ENCODE measurements around the gene PARD3.
A peak's percentile ranks its signal among the peaks of the same experiment; 100 is the strongest.

Gene PARD3

DNA sequence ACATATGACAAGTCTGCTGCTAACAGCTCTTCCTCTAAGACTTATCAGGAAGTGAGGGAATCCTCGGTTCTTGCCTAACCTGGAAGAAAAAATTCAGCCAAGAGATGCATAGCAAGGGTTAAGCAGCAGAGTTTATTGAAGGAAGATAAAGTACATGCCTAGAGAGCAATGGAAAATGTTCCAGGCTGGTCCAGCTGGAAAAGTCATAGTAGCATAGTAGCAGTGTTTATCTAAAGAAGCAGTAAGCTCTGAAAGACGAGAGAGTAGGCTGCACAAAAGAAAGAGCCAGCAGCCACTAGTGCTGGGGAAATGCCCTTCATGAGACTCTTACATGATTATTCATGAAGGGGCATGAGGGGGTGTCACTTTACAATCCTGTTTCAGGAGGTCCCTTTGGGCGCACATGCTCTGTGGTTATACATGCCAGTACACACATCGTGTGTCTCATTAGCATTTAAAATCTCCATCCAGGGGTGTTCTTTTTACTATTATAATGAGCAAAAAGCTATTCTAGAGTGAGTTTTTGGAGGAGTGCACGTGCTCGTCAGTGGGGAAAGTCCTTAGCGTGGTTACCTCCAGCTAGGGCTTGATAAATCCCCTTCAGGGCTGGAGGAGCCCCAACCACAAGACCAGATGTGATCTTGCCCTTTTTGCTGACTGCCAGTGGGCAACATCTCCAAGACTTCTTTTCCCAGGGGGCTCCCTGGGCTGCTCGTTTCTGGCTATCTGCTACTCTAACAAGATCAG lies 716.1 kb downstream of the PARD3 start:
- DNase-seq (ENCODE audit: low read depth in 2 of 2): peak in 1 of 2 donors; percentile 21
- H3K4me3 ChIP-seq (replicated peaks in 1 of 2; ENCODE audit: low read depth in 2 of 2, low read length in 2 of 2): no peak overlapping the region
- TF ChIP-seq, protein P1, sequence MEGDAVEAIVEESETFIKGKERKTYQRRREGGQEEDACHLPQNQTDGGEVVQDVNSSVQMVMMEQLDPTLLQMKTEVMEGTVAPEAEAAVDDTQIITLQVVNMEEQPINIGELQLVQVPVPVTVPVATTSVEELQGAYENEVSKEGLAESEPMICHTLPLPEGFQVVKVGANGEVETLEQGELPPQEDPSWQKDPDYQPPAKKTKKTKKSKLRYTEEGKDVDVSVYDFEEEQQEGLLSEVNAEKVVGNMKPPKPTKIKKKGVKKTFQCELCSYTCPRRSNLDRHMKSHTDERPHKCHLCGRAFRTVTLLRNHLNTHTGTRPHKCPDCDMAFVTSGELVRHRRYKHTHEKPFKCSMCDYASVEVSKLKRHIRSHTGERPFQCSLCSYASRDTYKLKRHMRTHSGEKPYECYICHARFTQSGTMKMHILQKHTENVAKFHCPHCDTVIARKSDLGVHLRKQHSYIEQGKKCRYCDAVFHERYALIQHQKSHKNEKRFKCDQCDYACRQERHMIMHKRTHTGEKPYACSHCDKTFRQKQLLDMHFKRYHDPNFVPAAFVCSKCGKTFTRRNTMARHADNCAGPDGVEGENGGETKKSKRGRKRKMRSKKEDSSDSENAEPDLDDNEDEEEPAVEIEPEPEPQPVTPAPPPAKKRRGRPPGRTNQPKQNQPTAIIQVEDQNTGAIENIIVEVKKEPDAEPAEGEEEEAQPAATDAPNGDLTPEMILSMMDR (IDR thresholded peaks at IDR 0.05; ENCODE audit: low read depth, low read length): no peak

- no peak overlapping the region for H3K4me3 ChIP-seq (replicated peaks in 1 of 2; ENCODE audit: low read depth in 2 of 2, low read length in 2 of 2)
- DNase-seq (ENCODE audit: low read depth in 2 of 2): no peak
- TF ChIP-seq, protein P1 (IDR thresholded peaks at IDR 0.05; ENCODE audit: low read depth, low read length): no peak
Measured at GRCh38 chr10:34097682-34098081, 717.4 kb downstream of the PARD3 start.

- H3K4me3 ChIP-seq (replicated peaks in 1 of 2; ENCODE audit: low read depth in 2 of 2, low read length in 2 of 2): no peak overlapping the region
- TF ChIP-seq, protein P1 (IDR thresholded peaks at IDR 0.05; ENCODE audit: low read depth, low read length): no peak
- DNase-seq (ENCODE audit: low read depth in 2 of 2): no peak
Measured at GRCh38 chr10:34094961-34095360, 720.1 kb downstream of the PARD3 start.

DNA sequence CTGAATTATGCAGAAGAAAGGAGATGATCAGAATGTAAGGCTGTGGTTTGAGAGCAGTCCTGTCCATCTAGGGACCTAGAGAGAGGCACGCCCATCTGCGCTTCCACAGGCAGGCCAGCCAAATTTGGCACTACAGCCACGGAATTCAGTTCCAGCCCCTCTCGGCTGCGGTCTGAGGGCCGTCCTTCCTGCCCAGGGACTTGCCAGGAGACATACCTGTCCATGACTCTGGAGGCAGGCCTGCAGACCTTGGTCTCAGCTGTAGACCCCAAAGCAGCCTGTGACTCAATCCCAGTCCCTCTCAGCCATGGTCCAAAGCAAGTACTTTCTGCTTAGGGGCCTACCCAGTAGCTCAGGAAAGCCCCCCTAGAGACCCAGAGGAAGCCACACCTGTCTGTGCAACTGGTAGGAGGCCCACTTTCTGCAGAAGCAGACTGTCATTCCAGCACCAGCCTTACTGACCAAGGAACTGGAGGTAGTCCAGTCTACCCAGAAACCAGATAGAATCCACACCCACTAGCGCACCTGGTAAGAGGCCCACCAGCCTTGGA lies 720.9 kb downstream of the PARD3 start:
- TF ChIP-seq, protein P1 (IDR thresholded peaks at IDR 0.05; ENCODE audit: low read depth, low read length): no peak
- no peak overlapping the region for H3K4me3 ChIP-seq (replicated peaks in 1 of 2; ENCODE audit: low read depth in 2 of 2, low read length in 2 of 2)
- DNase-seq (ENCODE audit: low read depth in 2 of 2): no peak

DNA sequence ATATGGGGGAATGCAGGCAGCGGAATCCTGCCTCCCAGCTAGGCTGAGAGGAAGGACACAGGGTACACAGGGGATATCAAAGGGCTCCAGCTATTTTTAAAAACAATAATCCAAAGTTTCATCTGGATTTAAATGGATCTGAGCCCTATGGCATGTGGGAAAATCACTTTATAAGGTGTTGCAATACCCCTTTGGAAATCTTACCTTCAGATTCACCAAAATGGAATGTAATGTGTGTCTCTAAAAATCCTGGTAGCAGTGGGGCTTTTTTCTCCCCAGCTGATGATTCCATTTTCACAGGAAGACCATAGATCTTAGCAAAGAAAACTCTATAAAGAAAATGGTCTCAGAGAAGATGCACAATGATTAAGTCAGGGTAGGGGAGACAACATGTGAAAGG lies 722.2 kb downstream of the PARD3 start:
- no peak overlapping the region for H3K4me3 ChIP-seq (replicated peaks in 1 of 2; ENCODE audit: low read depth in 2 of 2, low read length in 2 of 2)
- DNase-seq (ENCODE audit: low read depth in 2 of 2): peak in 1 of 2 donors; percentile 63
- TF ChIP-seq, protein P1 (IDR thresholded peaks at IDR 0.05; ENCODE audit: low read depth, low read length): no peak

DNA sequence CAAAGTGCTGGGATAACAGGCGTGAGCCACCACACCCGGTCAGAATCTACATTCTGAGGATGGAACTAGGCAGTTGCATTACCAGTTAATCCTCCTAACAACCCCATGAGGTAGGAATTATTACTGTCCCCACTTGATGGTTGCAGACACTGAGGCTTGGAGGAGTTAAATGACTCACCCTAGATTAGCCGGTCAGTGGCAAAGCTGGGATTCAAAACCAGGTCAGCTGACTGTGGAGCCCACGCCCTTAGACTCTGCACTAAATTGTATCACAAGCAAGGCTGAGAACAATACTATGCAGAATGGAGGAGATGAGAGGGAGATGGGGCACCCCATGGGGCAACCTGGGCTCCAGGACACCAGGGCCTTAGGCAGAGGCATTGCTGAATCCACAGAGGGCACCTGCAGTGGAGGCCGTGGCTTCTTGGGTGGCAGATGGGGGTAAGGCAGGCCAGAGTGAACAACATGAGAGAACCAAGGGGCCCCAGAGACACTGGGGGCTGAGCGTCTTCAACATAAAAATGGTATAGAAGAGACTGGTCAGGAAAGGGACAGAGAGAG lies 723.4 kb downstream of the PARD3 start:
- peak in 1 of 2 donors; percentile 20 for DNase-seq (ENCODE audit: low read depth in 2 of 2)
- no peak overlapping the region for H3K4me3 ChIP-seq (replicated peaks in 1 of 2; ENCODE audit: low read depth in 2 of 2, low read length in 2 of 2)
- TF ChIP-seq, protein P1 (IDR thresholded peaks at IDR 0.05; ENCODE audit: low read depth, low read length): no peak
